ENCODE measurements around the gene STK4. TPM values are rescaled to one million over a fixed set of nuclear protein-coding genes. Genes with fewer than 3 reads are reported as not detected.

The STK4 gene
- total and polyA plus RNA-seq, 2 of the 4 experiments (the other 2 are of a cell fraction), result 10.2 to 22.2 TPM

DNA sequence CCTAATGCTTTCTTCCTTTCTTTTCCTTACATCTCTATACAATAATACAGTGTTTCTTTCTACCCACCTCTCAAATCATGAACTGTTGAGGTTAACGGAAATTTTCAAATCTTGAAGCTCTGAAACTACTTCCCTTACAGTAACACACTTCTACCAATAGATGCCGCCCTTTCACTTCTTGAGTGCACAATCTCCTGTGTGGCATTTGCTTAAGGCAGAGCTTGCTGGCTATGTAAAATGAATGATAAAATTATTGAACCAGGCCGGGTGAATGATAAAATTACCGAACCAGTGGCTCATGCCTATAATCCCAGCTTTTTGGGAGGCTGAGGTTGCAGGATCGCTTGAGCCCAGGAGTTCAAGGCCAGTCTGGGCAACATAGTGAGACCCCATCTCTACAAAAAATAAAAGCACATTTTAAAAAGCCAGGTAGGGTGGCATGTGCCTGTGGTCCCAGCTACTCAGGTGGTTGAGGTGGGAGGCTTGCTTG is 77.8 kb downstream of the STK4 start:
- no TSS peak for BruUV-seq (replicated peaks)
- H3K14ac ChIP-seq (replicated peaks; ENCODE audit: low read depth, low read length), result no peak overlapping the region
- peak overlapping the region in 1 of 2 experiments; percentile 45; a peak in 2 of 4 replicates for H4K8ac ChIP-seq (ENCODE audit: low read depth in 2 of 2, low read length in 2 of 2)
- no peak overlapping the region for H2AK9ac ChIP-seq (replicated peaks; ENCODE audit: low read depth, low read length, poor library complexity)
- CTCF ChIA-PET, result interaction anchor here (0.6 to 2.9 kb wide), 28 partner anchors 9 to 727 kb away, joined by 3 to 40 read pairs (median 4); partner anchors contain the start of genes KCNS1 and WFDC2
- WGBS, 2 experiments (ENCODE audit: extremely low coverage in 2 of 2, insufficient read length in 1 of 2), result 10% methylated on average over 2 of the region's 5 CpGs; no CpG with 5 or more reads in 1 of the 2 experiments
- H3K36me3 ChIP-seq (ENCODE audit: control insufficient read depth, insufficient read depth, low read length), result no peaks in the 10 kb centered on the region
- no peak overlapping the region for H3K23ac ChIP-seq (ENCODE audit: low read depth, low read length)
- H4K20me1 ChIP-seq (ENCODE audit: insufficient read depth, low read length), result no peaks in the 10 kb centered on the region
- no peak overlapping the region for H4K91ac ChIP-seq (ENCODE audit: insufficient read depth, low read depth, low read length)
- DNase-seq (peak; percentile 86), ATAC-seq (ENCODE audit: low read depth) (peak; percentile 94)
- H2BK20ac ChIP-seq (ENCODE audit: low read depth, low read length), result 0 out of 2 replicates have a peak overlapping the region, but pooled peaks have one; percentile 1
- TF ChIP-seq RAD21 (IDR thresholded peaks at IDR 0.05; ENCODE audit: low read length) (peak; percentile 92), CHD1 (IDR thresholded peaks at IDR 0.05; ENCODE audit: low read depth, low read length) (no peak), SMC3 (IDR thresholded peaks at IDR 0.05; ENCODE audit: low read depth, low read length) (peak; percentile 86), POLR2A (IDR thresholded peaks at IDR 0.05; ENCODE audit: low read depth, low read length) (no peak)
- TF ChIP-seq, protein P1, sequence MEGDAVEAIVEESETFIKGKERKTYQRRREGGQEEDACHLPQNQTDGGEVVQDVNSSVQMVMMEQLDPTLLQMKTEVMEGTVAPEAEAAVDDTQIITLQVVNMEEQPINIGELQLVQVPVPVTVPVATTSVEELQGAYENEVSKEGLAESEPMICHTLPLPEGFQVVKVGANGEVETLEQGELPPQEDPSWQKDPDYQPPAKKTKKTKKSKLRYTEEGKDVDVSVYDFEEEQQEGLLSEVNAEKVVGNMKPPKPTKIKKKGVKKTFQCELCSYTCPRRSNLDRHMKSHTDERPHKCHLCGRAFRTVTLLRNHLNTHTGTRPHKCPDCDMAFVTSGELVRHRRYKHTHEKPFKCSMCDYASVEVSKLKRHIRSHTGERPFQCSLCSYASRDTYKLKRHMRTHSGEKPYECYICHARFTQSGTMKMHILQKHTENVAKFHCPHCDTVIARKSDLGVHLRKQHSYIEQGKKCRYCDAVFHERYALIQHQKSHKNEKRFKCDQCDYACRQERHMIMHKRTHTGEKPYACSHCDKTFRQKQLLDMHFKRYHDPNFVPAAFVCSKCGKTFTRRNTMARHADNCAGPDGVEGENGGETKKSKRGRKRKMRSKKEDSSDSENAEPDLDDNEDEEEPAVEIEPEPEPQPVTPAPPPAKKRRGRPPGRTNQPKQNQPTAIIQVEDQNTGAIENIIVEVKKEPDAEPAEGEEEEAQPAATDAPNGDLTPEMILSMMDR (conservative IDR thresholded peaks at IDR 0.05; ENCODE audit: low read depth, low read length), result peak; percentile 94
- H3K4me3 ChIP-seq (ENCODE audit: insufficient read depth, low read depth, low read length), result no peak overlapping the region
- no peak overlapping the region for H3K56ac ChIP-seq (ENCODE audit: extremely low read depth, insufficient read depth, low read length)
- peak overlapping the region; percentile 22; the same call in 1 of the 2 replicates for H3K4ac ChIP-seq (ENCODE audit: low read depth, low read length)
- H3K9me3 ChIP-seq (ENCODE audit: control insufficient read depth, insufficient read depth, low read length), result no peaks in the 10 kb centered on the region
- dilution Hi-C loops (cut with HindIII; ENCODE audit: low sequenced_read_pairs, unreplicated experiment), result no loop called here
- H2BK120ac ChIP-seq (ENCODE audit: low read depth, low read length), result no peak overlapping the region
- 0 out of 2 replicates have a peak overlapping the region, but pooled peaks have one; percentile 67 for H4K5ac ChIP-seq (ENCODE audit: low read depth, low read length)
- H2BK15ac ChIP-seq (ENCODE audit: low read depth, low read length), result no peak overlapping the region
- H2AK5ac ChIP-seq (ENCODE audit: low read depth, low read length), result no peak overlapping the region
- no peak overlapping the region for H3K27ac ChIP-seq (ENCODE audit: insufficient read depth, low read length)
- peaks cover 10% of the 10 kb centered on the region for H3K4me1 ChIP-seq (ENCODE audit: control insufficient read depth, insufficient read depth, low read length)
- H3K79me1 ChIP-seq (ENCODE audit: low read depth in 1 of 2, low read length in 2 of 2), result peaks cover 5 to 20% of the 10 kb centered on the region in 2 experiments
- POLR2A ChIA-PET (ENCODE audit: unreplicated experiment), result no interaction called here
- H2BK5ac ChIP-seq (ENCODE audit: low read depth, low read length, poor library complexity, severe bottlenecking), result peak overlapping the region; percentile 55
- peak overlapping the region; percentile 68; the same call in 1 of the 2 replicates for H3K18ac ChIP-seq (ENCODE audit: low read depth, low read length)
- H2AFZ ChIP-seq (replicated peaks; ENCODE audit: low read length, poor library complexity), result no peak overlapping the region
- in situ Hi-C loops (cut with MboI; ENCODE audit: low sequenced_read_pairs), result loop anchor here (25.0 kb wide), 1 partner anchor 743 kb away; the partner anchor contains the start of genes DNTTIP1 and WFDC3
- H3K4me2 ChIP-seq (ENCODE audit: low read depth, low read length), result no peak overlapping the region
- no peak overlapping the region for H3K9ac ChIP-seq (ENCODE audit: low read depth, low read length)
- intact Hi-C loops (cut with micrococcal nuclease), result loop anchor here (1.0 to 2.0 kb wide), 4 partner anchors 33 to 247 kb away; no protein-coding TSS in a partner anchor
- no peaks in the 10 kb centered on the region for H3K27me3 ChIP-seq (ENCODE audit: control insufficient read depth, insufficient read depth, low read length)
- no peaks in the 10 kb centered on the region for H3K9me1 ChIP-seq (ENCODE audit: insufficient read depth, low read length)
